NCI-H2196 treated with DMSO at 0.1 percent for 48 hours (cell line): ENCODE measurements around the gene RAD51AP1.

Source experiments
- DNase-seq: peaks from one replicate; lab custom pipeline; 2025; ENCODE audit not compliant: unreplicated experiment; lab: John Stamatoyannopoulos, UW

The RAD51AP1 gene

GRCh38 chr12:4545195-4545594 is 6.5 kb downstream of the RAD51AP1 start:
- no peak for DNase-seq

- DNase-seq, result no peak
Observed at GRCh38 chr12:4552191-4552590, 13.5 kb downstream of the RAD51AP1 start.

GRCh38 chr12:4553943-4554342 is 15.3 kb downstream of the RAD51AP1 start:
- DNase-seq, result no peak

GRCh38 chr12:4555804-4556203 is 17.1 kb downstream of the RAD51AP1 start:
- DNase-seq, result no peak

GRCh38 chr12:4556735-4557530 is 18.2 kb downstream of the RAD51AP1 start:
- no peak for DNase-seq

- DNase-seq, result no peak
Observed at GRCh38 chr12:4557586-4557985, 18.9 kb downstream of the RAD51AP1 start.

GRCh38 chr12:4558171-4558570 is 19.5 kb downstream of the RAD51AP1 start:
- DNase-seq, result no peak

- no peak for DNase-seq
Observed at GRCh38 chr12:4562034-4562657, 23.5 kb downstream of the RAD51AP1 start, which contains the start of gene DYRK4. DYRK4 (plus strand) TSS chr12:4562208; CDS start chr12:4562246, 38 bp downstream.

GRCh38 chr12:4563336-4563735 is 24.6 kb downstream of the RAD51AP1 start:
- DNase-seq, result no peak

- DNase-seq, result no peak
Observed at GRCh38 chr12:4564818-4565217, 26.1 kb downstream of the RAD51AP1 start.

GRCh38 chr12:4566474-4566873 is 27.8 kb downstream of the RAD51AP1 start:
- no peak for DNase-seq

GRCh38 chr12:4567073-4567881 is 28.6 kb downstream of the RAD51AP1 start:
- DNase-seq, result no peak

GRCh38 chr12:4569261-4569660 is 30.6 kb downstream of the RAD51AP1 start:
- DNase-seq, result no peak

- DNase-seq, result no peak
Observed at GRCh38 chr12:4572680-4573079, 34.0 kb downstream of the RAD51AP1 start.

- DNase-seq, result no peak
Observed at GRCh38 chr12:4579305-4580102, 40.8 kb downstream of the RAD51AP1 start.

GRCh38 chr12:4580281-4580688 is 41.6 kb downstream of the RAD51AP1 start:
- no peak for DNase-seq

GRCh38 chr12:4584281-4584680 is 45.6 kb downstream of the RAD51AP1 start:
- no peak for DNase-seq

- no peak for DNase-seq
Observed at GRCh38 chr12:4584896-4585295, 46.2 kb downstream of the RAD51AP1 start.

- DNase-seq, result no peak
Observed at GRCh38 chr12:4586500-4586899, 47.8 kb downstream of the RAD51AP1 start.

GRCh38 chr12:4587108-4587507 is 48.4 kb downstream of the RAD51AP1 start:
- no peak for DNase-seq

- no peak for DNase-seq
Observed at GRCh38 chr12:4588916-4589315, 50.2 kb downstream of the RAD51AP1 start.
